Measurements from ENCODE around the gene CACNA1H.

CACNA1H gene

GRCh38 chr16:1156055-1156982 is 3.4 kb downstream of the CACNA1H start:
- H3K4me3 ChIP-seq (replicated peaks; ENCODE audit: low read depth, low read length) = no peak overlapping the region
- TF ChIP-seq CTCF (IDR thresholded peaks at IDR 0.05; ENCODE audit: low read length, missing control alignments) = no peak
- no peak for DNase-seq (ENCODE audit: low read depth)

- no peak overlapping the region for H3K4me3 ChIP-seq (replicated peaks; ENCODE audit: low read depth, low read length)
- TF ChIP-seq CTCF (IDR thresholded peaks at IDR 0.05; ENCODE audit: low read length, missing control alignments) = no peak
- no peak for DNase-seq (ENCODE audit: low read depth)
Measured at GRCh38 chr16:1156983-1157638, 4.2 kb downstream of the CACNA1H start.

- H3K4me3 ChIP-seq (replicated peaks; ENCODE audit: low read depth, low read length) = no peak overlapping the region
- DNase-seq (ENCODE audit: low read depth) = no peak
- TF ChIP-seq CTCF (IDR thresholded peaks at IDR 0.05; ENCODE audit: low read length, missing control alignments) = no peak
Measured at GRCh38 chr16:1157639-1158455, 4.9 kb downstream of the CACNA1H start.

- no peak overlapping the region for H3K4me3 ChIP-seq (replicated peaks; ENCODE audit: low read depth, low read length)
- peak; percentile 17 for DNase-seq (ENCODE audit: low read depth)
- TF ChIP-seq CTCF (IDR thresholded peaks at IDR 0.05; ENCODE audit: low read length, missing control alignments) = no peak
Measured at GRCh38 chr16:1158456-1159324, 5.8 kb downstream of the CACNA1H start.

- TF ChIP-seq CTCF (IDR thresholded peaks at IDR 0.05; ENCODE audit: low read length, missing control alignments) = no peak
- no peak for DNase-seq (ENCODE audit: low read depth)
- no peak overlapping the region for H3K4me3 ChIP-seq (replicated peaks; ENCODE audit: low read depth, low read length)
Measured at GRCh38 chr16:1159325-1159972, 6.5 kb downstream of the CACNA1H start.
